Embryonic facial prominence (tissue), 1 donor: ENCODE measurements around the gene RGS14.
A peak's percentile ranks its signal among the peaks of the same experiment; 100 is the strongest.
"Not testable (repeated sequence)": the region's sequence is repeated elsewhere in the genome, so short reads cannot be mapped to it uniquely, and the experiment has no call there.

Experiments used
- DNase-seq: peaks from one replicate; pipeline ENCODE4 v3.0.0-alpha.2; 2016; ENCODE audit errors: extremely low spot score

RGS14 gene

DNA sequence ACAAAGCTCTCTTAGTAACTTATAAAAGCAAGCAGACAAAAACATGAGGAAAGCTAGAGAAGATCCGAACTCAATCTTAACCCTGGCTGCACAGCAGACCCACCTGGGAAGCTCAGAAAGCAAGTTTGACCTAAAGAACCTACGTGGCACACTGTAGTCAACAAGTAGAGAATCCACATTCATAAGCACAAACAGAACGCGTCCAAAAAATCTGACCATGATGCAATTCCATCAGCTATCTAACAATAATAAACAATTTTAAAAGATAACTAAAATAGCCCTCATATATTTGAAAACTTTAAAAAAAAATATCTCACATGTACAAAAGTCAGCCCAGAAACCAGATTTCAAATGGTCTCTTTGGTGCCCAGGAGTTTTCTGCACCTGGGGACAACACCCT lies 10.9 kb upstream of the RGS14 start:
- DNase-seq: no peak

DNA sequence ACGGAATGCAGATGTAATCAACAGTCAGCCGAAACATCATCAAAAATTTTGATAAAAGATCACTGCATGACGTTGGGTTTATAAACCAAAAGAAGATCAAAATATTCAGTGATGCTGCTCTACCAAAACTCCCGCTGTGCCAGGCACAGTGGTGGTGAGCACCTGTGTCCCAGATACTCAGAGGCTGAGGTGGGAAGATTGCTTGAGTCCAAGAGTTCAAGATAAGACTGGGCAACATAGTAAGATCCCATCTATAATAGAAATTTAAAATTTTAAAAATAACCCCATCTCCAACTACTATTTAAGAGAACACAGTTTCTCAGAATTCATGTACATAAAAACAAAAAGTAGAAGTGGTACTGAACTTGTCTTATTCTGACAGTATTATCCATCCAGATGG lies 10.0 kb upstream of the RGS14 start:
- DNase-seq: no peak

GRCh38 chr5:177349362-177349647 lies 8.4 kb upstream of the RGS14 start:
- no peak for DNase-seq

GRCh38 chr5:177349762-177350161 lies 8.0 kb upstream of the RGS14 start:
- DNase-seq: no peak

DNA sequence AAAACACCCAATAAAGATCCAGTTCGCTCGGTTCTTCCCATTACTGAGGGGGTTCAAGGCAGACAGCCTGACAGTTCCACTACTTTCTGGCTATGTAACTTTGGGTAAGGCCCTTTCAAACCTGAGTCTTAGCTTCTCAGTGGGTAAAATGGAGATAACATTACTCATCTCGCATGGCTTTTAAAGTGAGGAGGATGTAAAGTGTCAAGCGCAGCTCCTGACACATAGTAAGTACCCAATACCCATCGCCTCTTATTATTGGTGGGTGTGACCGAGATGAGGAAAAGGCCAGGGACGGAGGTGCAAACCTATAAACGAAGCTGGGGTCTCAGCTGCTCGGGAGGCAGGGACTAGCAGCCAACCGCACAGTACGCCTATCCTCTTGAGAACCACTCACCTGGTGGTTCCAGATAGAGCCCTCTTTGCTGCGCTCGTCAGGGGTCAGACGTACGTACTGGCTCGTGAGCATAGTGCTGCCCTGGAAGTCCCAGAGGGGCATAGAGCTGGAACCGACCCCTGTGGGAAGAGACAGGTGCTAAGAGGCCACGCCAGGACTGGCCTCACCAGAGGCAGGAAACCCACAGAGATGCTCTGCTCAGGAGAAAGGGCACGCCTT lies 6.8 kb upstream of the RGS14 start:
- no peak for DNase-seq

DNA sequence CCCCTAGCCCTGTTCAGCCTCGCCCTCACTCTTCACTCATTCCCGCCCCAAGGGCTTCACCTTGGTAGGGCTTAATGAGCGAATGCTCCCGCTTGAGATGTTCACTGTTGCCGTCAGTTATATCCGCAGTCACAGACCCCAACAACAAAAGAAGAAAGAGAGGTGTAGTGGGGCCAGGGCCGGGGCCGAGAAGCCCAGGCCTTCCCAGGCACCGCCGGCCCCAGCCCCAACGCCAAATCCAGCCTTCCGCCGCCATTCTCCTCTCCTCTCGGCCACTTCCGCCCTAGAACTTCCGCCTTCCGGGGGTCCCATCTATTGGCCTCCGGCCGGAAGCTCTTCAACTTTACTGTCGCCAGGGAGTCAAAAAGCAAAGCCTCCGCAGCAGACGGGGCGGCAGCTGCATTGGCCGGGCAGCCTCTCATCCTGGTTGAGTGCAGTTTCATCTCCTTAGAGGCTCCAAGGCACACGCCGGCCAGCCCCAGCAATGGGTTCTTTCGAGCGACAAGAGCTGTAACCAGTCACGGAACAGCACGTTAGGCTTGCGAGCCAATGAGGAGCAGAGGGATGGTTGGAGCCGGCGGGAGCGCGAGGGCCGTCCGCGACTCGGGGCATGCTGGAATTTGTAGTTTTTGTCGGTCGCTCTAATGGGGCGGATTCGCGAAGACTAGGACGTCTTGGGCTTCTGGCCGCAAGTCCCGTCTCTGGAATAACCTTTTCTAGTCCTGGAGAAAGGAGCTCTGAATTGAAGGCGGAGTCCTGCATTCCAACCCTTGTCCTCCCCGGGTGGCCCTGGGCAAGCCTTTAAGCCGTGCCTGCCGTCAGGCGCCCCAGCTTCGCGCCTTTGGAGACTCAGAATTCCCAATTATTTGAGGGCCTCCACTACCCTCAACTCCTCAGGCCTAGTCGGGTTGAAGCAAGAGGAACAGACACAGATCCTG lies 6.1 kb upstream of the RGS14 start, which contains the start of gene LMAN2:
Gene LMAN2 (minus strand): TSS at position 277 of the 938 bp plus-strand sequence. CDS start 21 bp downstream, at position 256.
- peak; percentile 95 for DNase-seq

- DNase-seq: no peak
Observed at GRCh38 chr5:177353093-177353492, 4.6 kb upstream of the RGS14 start.

DNA sequence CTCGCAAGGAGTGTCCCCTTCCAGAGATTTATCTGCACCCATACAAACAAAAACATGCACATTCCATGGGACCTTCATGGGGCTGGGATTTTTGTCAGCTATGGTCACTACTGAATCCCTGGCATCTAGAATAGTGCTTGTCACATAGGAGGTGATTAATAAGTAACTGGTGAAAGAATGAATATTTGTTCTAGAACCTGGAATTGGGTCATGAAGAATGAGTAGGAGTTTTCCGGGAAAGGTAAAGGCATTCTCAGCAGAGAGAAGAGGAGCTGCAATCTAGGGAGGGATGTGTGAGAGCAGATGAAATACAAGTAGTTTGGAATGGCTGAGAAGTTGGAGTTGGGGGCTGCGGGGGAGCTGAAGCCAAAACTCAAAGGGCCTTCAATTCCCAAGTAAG lies 3.5 kb upstream of the RGS14 start:
- no peak for DNase-seq

GRCh38 chr5:177354711-177355110 lies 3.0 kb upstream of the RGS14 start:
- DNase-seq: no peak

DNA sequence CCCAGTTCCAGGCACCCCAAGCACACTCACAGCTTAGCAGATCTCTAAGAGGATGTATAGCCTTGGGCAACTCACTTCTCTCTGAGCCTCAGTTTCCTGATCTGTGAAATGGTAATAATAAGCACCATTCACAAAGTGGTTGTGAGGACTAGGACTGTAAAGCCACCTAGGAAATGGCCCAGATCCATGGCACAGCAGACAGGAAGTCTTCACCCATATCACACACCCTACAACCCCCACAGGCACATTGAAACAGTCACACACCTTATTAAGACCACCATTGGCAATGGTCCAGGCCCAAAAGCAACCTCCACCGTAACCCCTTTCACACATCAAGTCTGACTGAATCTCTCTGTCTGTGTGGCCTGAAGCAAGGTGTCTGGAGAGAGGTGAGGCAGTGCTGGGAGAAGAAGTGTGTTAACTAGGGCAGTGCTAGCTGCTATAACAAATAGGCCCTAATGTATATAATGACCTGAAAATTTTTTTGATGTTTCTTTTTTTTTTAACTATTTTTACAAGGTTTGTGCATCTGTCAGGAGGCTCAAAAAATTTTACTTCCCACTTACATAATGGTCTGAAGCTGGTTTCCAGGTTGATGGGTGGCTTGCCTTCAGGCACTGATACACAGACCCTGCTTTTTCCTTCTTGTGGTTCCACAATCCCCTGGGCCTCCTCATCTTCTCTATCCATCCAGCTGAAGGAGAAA lies 2.4 kb upstream of the RGS14 start:
- DNase-seq: no peak

GRCh38 chr5:177355868-177356168 lies 1.9 kb upstream of the RGS14 start:
- no peak for DNase-seq

- DNase-seq: no peak
Observed at GRCh38 chr5:177356746-177357145, 978 bp upstream of the RGS14 start.

GRCh38 chr5:177357146-177357458 lies 622 bp upstream of the RGS14 start:
- DNase-seq: no peak

GRCh38 chr5:177358370-177358819 lies 671 bp downstream of the RGS14 start:
- DNase-seq: no peak

GRCh38 chr5:177359451-177359851 lies 1.7 kb downstream of the RGS14 start:
- DNase-seq: no peak

DNA sequence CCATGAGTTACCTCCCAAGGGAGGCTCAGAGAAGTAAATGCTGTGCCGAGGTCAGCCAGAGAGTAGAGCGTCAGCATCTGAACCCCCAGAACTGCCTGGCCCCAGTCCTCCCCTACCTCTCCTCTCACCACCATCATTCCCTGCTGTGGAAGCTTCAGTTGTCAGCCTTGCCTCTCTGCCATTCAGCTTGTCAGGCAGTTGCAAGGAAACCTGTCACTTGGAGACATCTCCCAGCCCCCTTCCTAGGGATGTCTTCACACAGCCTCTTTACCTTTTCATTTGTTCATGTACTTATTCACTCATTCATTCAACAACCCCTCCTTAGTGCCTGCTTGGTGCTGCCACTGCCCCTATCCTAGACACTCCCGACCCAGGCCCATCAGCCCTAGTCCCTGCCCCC lies 2.1 kb downstream of the RGS14 start:
- DNase-seq: no peak

DNA sequence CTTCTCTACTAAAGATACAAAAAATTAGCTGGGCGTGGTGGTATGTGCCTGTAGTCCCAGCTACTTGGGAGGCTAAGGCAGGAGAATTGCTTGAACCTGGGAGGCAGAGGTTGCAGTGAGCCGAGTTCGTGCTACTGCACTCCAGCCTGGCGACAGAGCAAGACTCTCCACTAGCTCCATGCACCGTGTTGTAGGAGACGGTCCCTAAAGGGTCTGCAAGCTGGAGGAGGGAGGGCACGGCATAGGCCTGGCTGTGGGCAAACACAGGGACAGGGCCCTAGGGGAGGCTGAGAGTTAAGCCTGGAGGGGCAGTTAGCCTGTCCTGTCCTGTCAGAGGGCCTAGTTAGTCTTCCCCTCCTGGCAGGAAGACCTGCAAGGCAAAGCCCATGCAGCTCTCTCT lies 3.0 kb downstream of the RGS14 start:
- not testable (repeated sequence) for DNase-seq

DNA sequence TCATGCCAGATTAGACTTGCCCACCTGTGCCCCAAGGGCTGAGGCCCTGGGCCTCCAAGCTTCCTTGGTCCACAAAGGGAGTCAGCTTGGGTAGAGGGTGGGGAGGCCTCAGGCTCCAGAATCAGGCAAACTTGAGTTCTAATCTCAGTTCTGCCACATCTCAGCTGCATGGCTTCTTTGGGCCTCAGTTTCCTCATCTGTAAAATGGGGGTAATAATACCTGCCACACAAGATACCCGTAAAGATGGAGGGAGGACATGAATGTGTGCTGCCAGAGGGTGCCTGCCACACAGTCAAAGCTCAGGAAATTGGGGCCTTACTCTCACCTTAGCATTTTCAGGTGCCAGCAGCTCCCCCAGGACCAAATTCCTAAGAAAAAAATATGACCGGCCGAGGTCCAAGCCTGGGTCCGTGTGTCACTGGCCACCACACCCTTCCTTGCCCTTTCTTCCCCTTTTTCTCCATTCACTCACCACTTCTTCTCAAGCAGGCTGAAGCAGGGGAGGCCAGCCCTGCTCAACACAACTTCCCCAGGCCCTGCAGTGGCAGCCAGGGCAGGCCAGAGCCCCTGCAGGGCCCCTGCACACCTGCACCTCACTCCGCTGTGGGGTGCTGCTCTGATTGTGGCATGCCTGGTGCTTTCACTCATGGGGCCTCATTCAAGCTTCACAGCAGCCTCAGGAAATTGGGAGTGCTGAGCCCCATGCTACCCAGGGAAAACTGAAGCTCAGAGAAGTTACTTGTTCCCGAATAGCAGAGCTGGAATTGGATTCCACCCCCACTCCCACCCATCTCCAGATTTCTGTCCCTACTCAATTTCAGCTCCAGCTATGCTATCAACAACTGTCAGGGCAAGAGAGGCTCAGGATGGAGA lies 3.9 kb downstream of the RGS14 start:
- DNase-seq: no peak

- DNase-seq: no peak
Observed at GRCh38 chr5:177362292-177362609, 4.5 kb downstream of the RGS14 start.

DNA sequence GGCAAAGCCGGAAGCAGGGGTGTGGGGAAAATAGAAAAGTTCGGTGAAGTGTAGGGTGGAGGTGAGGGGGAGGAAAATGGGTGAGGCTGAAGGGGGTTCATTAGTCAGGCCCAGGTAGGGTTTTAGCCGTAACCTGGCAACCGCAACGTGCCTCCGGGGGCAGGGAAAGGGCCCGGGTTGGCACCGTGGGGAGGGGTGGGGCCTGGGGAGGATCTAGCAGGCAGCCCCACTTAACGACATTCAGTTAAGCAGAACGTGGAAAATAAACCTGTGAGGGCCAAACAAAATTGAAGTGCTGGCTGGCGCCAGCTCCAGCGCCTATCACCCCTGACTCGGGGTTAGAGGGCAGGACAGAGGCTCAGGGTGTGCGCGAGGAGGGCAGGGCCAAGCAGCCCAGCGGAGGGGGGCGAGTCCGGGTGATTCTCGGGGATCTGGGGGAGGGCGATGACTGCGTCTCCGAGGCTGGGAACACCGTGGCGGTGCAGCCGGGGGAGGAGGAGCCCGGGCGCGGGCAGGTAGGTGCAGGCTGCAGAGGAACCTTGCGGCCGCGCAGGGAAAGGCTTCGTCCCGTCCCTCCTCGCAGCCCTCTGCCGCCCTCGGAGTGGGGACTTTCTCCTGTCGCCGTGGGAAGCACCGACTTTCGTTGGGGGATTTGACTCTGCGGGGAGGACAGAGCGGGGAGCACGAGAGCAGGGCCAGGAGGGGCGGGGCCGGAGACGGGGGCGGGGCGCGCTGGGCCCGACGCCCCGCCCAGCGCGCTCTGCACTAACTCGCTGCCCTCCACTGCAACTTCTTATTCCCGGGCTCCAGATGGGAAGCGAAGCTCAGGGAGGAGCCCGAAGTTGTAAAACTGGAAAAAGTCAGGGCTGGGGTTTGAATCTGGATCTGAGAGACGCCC lies 5.1 kb downstream of the RGS14 start:
- DNase-seq: no peak

DNA sequence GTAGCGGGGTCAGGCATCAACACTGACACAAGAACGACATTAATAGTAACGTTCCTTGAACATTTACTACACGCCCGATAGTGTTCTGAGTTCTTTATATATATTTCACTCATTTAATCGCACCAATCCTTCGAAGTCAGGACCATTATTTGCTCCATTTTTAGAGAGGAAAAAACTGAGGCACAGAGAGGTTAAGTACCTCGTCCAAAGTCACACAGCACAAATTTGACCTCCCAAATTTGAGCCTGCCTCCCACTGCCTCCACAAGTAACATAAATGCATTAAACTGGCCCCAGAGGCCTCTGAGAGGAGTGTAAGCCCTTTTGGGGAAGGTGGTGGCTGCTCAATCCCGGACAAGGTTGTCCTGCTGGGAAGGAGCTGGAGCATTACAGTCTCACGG lies 5.8 kb downstream of the RGS14 start:
- no peak for DNase-seq
